ENCODE measurements around the gene SLFN11. TPM values are rescaled to one million over a fixed set of nuclear protein-coding genes. Genes with fewer than 3 reads are reported as not detected.
"Not testable (repeated sequence)": the region's sequence is repeated elsewhere in the genome, so short reads cannot be mapped to it uniquely, and the experiment has no call there.

SLFN11 gene, protein sequence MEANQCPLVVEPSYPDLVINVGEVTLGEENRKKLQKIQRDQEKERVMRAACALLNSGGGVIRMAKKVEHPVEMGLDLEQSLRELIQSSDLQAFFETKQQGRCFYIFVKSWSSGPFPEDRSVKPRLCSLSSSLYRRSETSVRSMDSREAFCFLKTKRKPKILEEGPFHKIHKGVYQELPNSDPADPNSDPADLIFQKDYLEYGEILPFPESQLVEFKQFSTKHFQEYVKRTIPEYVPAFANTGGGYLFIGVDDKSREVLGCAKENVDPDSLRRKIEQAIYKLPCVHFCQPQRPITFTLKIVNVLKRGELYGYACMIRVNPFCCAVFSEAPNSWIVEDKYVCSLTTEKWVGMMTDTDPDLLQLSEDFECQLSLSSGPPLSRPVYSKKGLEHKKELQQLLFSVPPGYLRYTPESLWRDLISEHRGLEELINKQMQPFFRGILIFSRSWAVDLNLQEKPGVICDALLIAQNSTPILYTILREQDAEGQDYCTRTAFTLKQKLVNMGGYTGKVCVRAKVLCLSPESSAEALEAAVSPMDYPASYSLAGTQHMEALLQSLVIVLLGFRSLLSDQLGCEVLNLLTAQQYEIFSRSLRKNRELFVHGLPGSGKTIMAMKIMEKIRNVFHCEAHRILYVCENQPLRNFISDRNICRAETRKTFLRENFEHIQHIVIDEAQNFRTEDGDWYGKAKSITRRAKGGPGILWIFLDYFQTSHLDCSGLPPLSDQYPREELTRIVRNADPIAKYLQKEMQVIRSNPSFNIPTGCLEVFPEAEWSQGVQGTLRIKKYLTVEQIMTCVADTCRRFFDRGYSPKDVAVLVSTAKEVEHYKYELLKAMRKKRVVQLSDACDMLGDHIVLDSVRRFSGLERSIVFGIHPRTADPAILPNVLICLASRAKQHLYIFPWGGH
- 0.07 TPM for polyA plus RNA-seq (2013, experiment 1 of 2)
- polyA plus RNA-seq (2013, experiment 2 of 2) = 0.08 TPM

DNA sequence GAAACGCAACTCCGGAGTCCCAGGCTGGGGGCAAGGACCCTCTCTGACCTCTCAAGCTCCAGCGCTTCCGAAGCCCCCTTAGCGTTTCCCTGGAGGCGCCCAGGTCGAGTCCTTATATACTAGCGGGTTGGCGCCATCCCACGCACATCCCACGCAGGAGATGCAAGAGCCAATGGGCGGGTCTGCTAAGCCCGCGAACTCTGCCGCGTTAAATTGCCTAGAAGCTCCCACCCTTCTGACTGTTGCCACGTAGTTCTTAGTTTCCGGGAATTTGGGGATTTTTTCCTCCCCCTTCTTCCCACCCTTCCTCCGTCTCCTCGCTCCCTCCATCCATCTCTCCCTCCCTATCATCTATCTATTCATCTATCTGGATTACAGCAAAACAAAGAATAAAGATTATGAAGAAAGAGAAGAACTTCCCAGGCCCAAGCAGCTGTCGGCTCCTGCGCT, at the start of gene SLFN11:
SLFN11 (minus strand) TSS at position 88 of the 450 bp plus-strand sequence. CDS start 9,814 bp downstream, outside the sequence.
- Histone ChIP-seq H3K4ac (ENCODE audit: low read length) (no peak within 1 kb of the TSS), H3K27ac (replicated peaks; ENCODE audit: low read length) (no peak within 1 kb of the TSS), H2AK5ac (ENCODE audit: low read depth, low read length) (peak within 1 kb of the TSS; percentile 21), H3K9me3 (replicated peaks in 1 of 2; ENCODE audit: control insufficient read depth in 2 of 2, insufficient read depth in 1 of 2, low read depth in 1 of 2, low read length in 2 of 2) (no peaks in the 10 kb centered on the region), H2BK120ac (ENCODE audit: low read depth, low read length) (no peak within 1 kb of the TSS), H3K18ac (ENCODE audit: low read length) (peak within 1 kb of the TSS; percentile 80), H3K9ac (ENCODE audit: low read depth, low read length, poor library complexity) (no peak within 1 kb of the TSS), H3K36me3 (replicated peaks in 1 of 2; ENCODE audit: control insufficient read depth in 2 of 2, insufficient read depth in 2 of 2, low read length in 2 of 2) (no peaks in the 10 kb centered on the region), H2AFZ (ENCODE audit: low read length) (peak within 1 kb of the TSS; percentile 79), H3K4me2 (ENCODE audit: insufficient read depth, low read length, poor library complexity, severe bottlenecking) (peak within 1 kb of the TSS; percentile 57), H4K91ac (ENCODE audit: low read depth, low read length, poor library complexity) (no peak within 1 kb of the TSS), H3K4me3 (ENCODE audit: low read length in 2 of 2) (peak within 1 kb of the TSS in 1 of 2 donors; percentile 38), H2BK12ac (ENCODE audit: low read length) (no peak within 1 kb of the TSS), H3K27me3 (ENCODE audit: control insufficient read depth in 3 of 3, insufficient read depth in 3 of 3, low read depth in 1 of 3, low read length in 3 of 3) (peaks cover 13 to 62% (median 28%) of the 10 kb centered on the region in 3 experiments), H2BK5ac (ENCODE audit: low read length) (no peak within 1 kb of the TSS), H3K23ac (ENCODE audit: low read depth, low read length, poor library complexity) (no peak within 1 kb of the TSS), H3K4me1 (ENCODE audit: control insufficient read depth in 2 of 2, insufficient read depth in 1 of 2, low read depth in 1 of 2, low read length in 2 of 2) (peaks cover 0 to 8% of the 10 kb centered on the region in 2 donors), H3K14ac (ENCODE audit: low read length) (peak within 1 kb of the TSS; percentile 8), H2BK15ac (ENCODE audit: low read length) (peak within 1 kb of the TSS; percentile 78), H3K79me1 (ENCODE audit: low read depth, low read length) (no peaks in the 10 kb centered on the region), H4K8ac (ENCODE audit: low read depth, low read length) (no peak within 1 kb of the TSS)
- 100% methylated on average over 2 of the region's 22 CpGs; no CpG with 5 or more reads in 1 of the 2 donors for WGBS, 2 donors (ENCODE audit: extremely low coverage in 2 of 2, insufficient read length in 2 of 2, insufficient replicate concordance in 1 of 2)
- DNase-seq (ENCODE audit: low spot score) = no peak

DNA sequence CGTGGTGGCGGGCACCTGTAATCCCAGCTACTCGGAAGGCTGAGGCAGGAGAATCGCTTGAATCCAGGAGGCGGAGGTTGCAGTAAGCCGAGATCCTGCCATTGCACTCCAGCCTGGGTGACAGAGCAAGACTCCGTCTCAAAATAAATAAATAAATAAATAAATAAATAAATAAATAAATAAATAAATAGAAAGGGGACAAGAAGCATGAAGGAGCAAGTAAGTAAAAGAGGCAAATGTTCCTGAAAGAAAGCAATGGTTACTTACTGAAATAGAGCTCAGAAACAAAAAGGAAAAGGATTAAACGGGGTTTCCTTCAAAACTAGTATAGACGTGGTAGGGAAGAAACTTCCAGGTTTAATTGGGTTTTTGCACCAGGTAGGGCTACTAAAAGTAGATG, 47.6 kb upstream of the SLFN11 start:
- H3K4me2 ChIP-seq (ENCODE audit: insufficient read depth, low read length, poor library complexity, severe bottlenecking); H3K79me1 ChIP-seq (ENCODE audit: low read depth, low read length); H3K27me3 ChIP-seq (ENCODE audit: control insufficient read depth in 3 of 3, insufficient read depth in 3 of 3, low read depth in 1 of 3, low read length in 3 of 3); H2AK5ac ChIP-seq (ENCODE audit: low read depth, low read length); H4K8ac ChIP-seq (ENCODE audit: low read depth, low read length); DNase-seq (ENCODE audit: low spot score); H2BK5ac ChIP-seq (ENCODE audit: low read length); H2BK12ac ChIP-seq (ENCODE audit: low read length); H3K18ac ChIP-seq (ENCODE audit: low read length); H2BK120ac ChIP-seq (ENCODE audit: low read depth, low read length); H3K4ac ChIP-seq (ENCODE audit: low read length); H2AFZ ChIP-seq (ENCODE audit: low read length); H3K14ac ChIP-seq (ENCODE audit: low read length); H3K9me3 ChIP-seq (replicated peaks in 1 of 2; ENCODE audit: control insufficient read depth in 2 of 2, insufficient read depth in 1 of 2, low read depth in 1 of 2, low read length in 2 of 2); H3K27ac ChIP-seq (replicated peaks; ENCODE audit: low read length); H3K23ac ChIP-seq (ENCODE audit: low read depth, low read length, poor library complexity); H3K9ac ChIP-seq (ENCODE audit: low read depth, low read length, poor library complexity); H2BK15ac ChIP-seq (ENCODE audit: low read length); H3K4me3 ChIP-seq (ENCODE audit: low read length in 2 of 2); H4K91ac ChIP-seq (ENCODE audit: low read depth, low read length, poor library complexity); H3K4me1 ChIP-seq (ENCODE audit: control insufficient read depth in 2 of 2, insufficient read depth in 1 of 2, low read depth in 1 of 2, low read length in 2 of 2): not testable (repeated sequence)
- WGBS, 2 donors (ENCODE audit: extremely low coverage in 2 of 2, insufficient read length in 2 of 2, insufficient replicate concordance in 1 of 2) = no CpG with 5 or more reads among the region's 9 CpGs
- H3K36me3 ChIP-seq (replicated peaks in 1 of 2; ENCODE audit: control insufficient read depth in 2 of 2, insufficient read depth in 2 of 2, low read length in 2 of 2) = peaks cover 0 to 19% of the 10 kb centered on the region in 2 donors

DNA sequence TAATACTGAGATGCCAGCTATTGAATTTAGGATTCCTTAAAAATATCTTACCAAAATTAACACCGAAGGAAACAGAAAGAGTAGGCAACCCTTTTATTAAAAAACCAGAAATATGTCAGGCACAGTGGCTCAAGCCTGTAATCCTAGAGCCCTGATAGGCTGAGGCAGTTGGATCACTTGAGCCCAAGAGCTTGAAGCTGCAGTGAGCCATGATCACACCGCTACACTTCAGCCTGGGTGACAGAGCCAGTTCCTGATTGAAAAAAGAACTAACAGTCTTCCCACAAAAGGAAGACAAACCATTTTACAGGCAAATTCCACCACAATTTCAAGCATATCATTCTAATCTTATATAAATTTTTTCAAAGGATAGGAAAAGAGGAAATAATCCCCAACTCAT, 43.2 kb upstream of the SLFN11 start:
- H4K91ac ChIP-seq (ENCODE audit: low read depth, low read length, poor library complexity) = no peak overlapping the region
- H3K14ac ChIP-seq (ENCODE audit: low read length) = no peak overlapping the region
- peaks cover 0 to 12% of the 10 kb centered on the region in 2 donors for H3K36me3 ChIP-seq (replicated peaks in 1 of 2; ENCODE audit: control insufficient read depth in 2 of 2, insufficient read depth in 2 of 2, low read length in 2 of 2)
- H2AK5ac ChIP-seq (ENCODE audit: low read depth, low read length) = no peak overlapping the region
- no peak overlapping the region for H3K9ac ChIP-seq (ENCODE audit: low read depth, low read length, poor library complexity)
- H4K8ac ChIP-seq (ENCODE audit: low read depth, low read length) = no peak overlapping the region
- no peak overlapping the region for H3K4me3 ChIP-seq (ENCODE audit: low read length in 2 of 2)
- no peak for DNase-seq (ENCODE audit: low spot score)
- H2AFZ ChIP-seq (ENCODE audit: low read length) = no peak overlapping the region
- H3K27ac ChIP-seq (replicated peaks; ENCODE audit: low read length) = no peak overlapping the region
- H2BK15ac ChIP-seq (ENCODE audit: low read length) = no peak overlapping the region
- H3K4me2 ChIP-seq (ENCODE audit: insufficient read depth, low read length, poor library complexity, severe bottlenecking) = no peak overlapping the region
- H3K4me1 ChIP-seq (ENCODE audit: control insufficient read depth in 2 of 2, insufficient read depth in 1 of 2, low read depth in 1 of 2, low read length in 2 of 2) = no peaks in the 10 kb centered on the region
- no CpG with 5 or more reads among the region's 2 CpGs for WGBS, 2 donors (ENCODE audit: extremely low coverage in 2 of 2, insufficient read length in 2 of 2, insufficient replicate concordance in 1 of 2)
- no peak overlapping the region for H3K4ac ChIP-seq (ENCODE audit: low read length)
- H2BK5ac ChIP-seq (ENCODE audit: low read length) = no peak overlapping the region
- H2BK12ac ChIP-seq (ENCODE audit: low read length) = no peak overlapping the region
- no peaks in the 10 kb centered on the region for H3K9me3 ChIP-seq (replicated peaks in 1 of 2; ENCODE audit: control insufficient read depth in 2 of 2, insufficient read depth in 1 of 2, low read depth in 1 of 2, low read length in 2 of 2)
- H3K79me1 ChIP-seq (ENCODE audit: low read depth, low read length) = no peaks in the 10 kb centered on the region
- no peak overlapping the region for H3K23ac ChIP-seq (ENCODE audit: low read depth, low read length, poor library complexity)
- no peak overlapping the region for H2BK120ac ChIP-seq (ENCODE audit: low read depth, low read length)
- H3K27me3 ChIP-seq (ENCODE audit: control insufficient read depth in 3 of 3, insufficient read depth in 3 of 3, low read depth in 1 of 3, low read length in 3 of 3) = no peaks in the 10 kb centered on the region
- no peak overlapping the region for H3K18ac ChIP-seq (ENCODE audit: low read length)
